Mucosa of rectum (tissue), 2 donors: Measurements from ENCODE around the gene LRRC39.

Experiments used
- H3K27ac ChIP-seq, 2 donors: one replicate each; pipeline ENCODE4 v1.7.0; 2013; ENCODE audit warnings: inconsistent platforms in 2 of 2, low read depth in 2 of 2, low read length in 2 of 2
- H3K27me3 ChIP-seq, 2 donors: one replicate each; pipeline ENCODE4 v1.7.0; 2013; ENCODE audit warnings: low read length in 2 of 2; ENCODE audit not compliant: control insufficient read depth in 2 of 2, insufficient read depth in 2 of 2
- H3K36me3 ChIP-seq, 2 donors: one replicate each; pipeline ENCODE4 v1.7.0; 2013; ENCODE audit warnings: low read length in 2 of 2; ENCODE audit not compliant: control insufficient read depth in 2 of 2, insufficient read depth in 2 of 2
- H3K4me1 ChIP-seq, 2 donors: one replicate each; pipeline ENCODE4 v1.7.0; 2013; ENCODE audit warnings: low read length in 2 of 2, mild to moderate bottlenecking in 1 of 2; ENCODE audit not compliant: control insufficient read depth in 2 of 2, insufficient read depth in 2 of 2
- H3K4me3 ChIP-seq, 2 donors: one replicate each; pipeline ENCODE4 v1.7.0; 2013; ENCODE audit warnings: low read length in 2 of 2
- H3K9ac ChIP-seq, 2 donors: one replicate each; pipeline ENCODE4 v1.7.0; 2013; ENCODE audit warnings: low read length in 2 of 2, low read depth in 1 of 2, mild to moderate bottlenecking in 1 of 2
- H3K9me3 ChIP-seq, 2 donors: one replicate each; pipeline ENCODE4 v1.7.0; 2013; ENCODE audit warnings: low read length in 2 of 2; ENCODE audit not compliant: control insufficient read depth in 2 of 2
- donor health status: healthy.
- donor health status: Normal muscosa, but diverticular disease.

LRRC39 gene

GRCh38 chr1:100162881-100163280 is 15.2 kb downstream of the LRRC39 start:
- no peaks in the 10 kb centered on the region for H3K4me1 ChIP-seq
- H3K9me3 ChIP-seq: no peaks in the 10 kb centered on the region
- no peaks in the 10 kb centered on the region for H3K27me3 ChIP-seq

GRCh38 chr1:100152271-100152670 is 25.8 kb downstream of the LRRC39 start:
- H3K27me3 ChIP-seq: no peaks in the 10 kb centered on the region
- H3K27ac ChIP-seq: no peak overlapping the region
- H3K9me3 ChIP-seq: no peaks in the 10 kb centered on the region
- H3K9ac ChIP-seq: no peak overlapping the region
- no peak overlapping the region for H3K4me3 ChIP-seq
- H3K36me3 ChIP-seq: peaks cover 9 to 20% of the 10 kb centered on the region in 2 donors
- H3K4me1 ChIP-seq: no peaks in the 10 kb centered on the region

More at GRCh38 chr1:100162881-100163280, 15.2 kb downstream of the LRRC39 start:
- no peak overlapping the region for H3K9ac ChIP-seq
- no peaks in the 10 kb centered on the region for H3K36me3 ChIP-seq
- no peak overlapping the region for H3K27ac ChIP-seq
- no peak overlapping the region for H3K4me3 ChIP-seq

- H3K9me3 ChIP-seq: no peaks in the 10 kb centered on the region
- peaks cover 13 to 23% of the 10 kb centered on the region in 2 donors for H3K36me3 ChIP-seq
- H3K27ac ChIP-seq: no peak overlapping the region
Measured at GRCh38 chr1:100151679-100152078, 26.4 kb downstream of the LRRC39 start.

GRCh38 chr1:100147875-100148274 is 30.2 kb downstream of the LRRC39 start:
- Histone ChIP-seq H3K9me3 (no peaks in the 10 kb centered on the region), H3K9ac (no peak overlapping the region), H3K4me1 (no peaks in the 10 kb centered on the region), H3K4me3 (no peak overlapping the region), H3K36me3 (peaks cover 41 to 51% of the 10 kb centered on the region in 2 donors), H3K27ac (no peak overlapping the region), H3K27me3 (no peaks in the 10 kb centered on the region)

More at GRCh38 chr1:100151679-100152078, 26.4 kb downstream of the LRRC39 start:
- Histone ChIP-seq H3K27me3 (no peaks in the 10 kb centered on the region), H3K4me1 (no peaks in the 10 kb centered on the region), H3K4me3 (no peak overlapping the region), H3K9ac (no peak overlapping the region)

- no peaks in the 10 kb centered on the region for H3K27me3 ChIP-seq
- H3K36me3 ChIP-seq: peaks cover 47 to 56% of the 10 kb centered on the region in 2 donors
- H3K9ac ChIP-seq: no peak overlapping the region
- H3K4me3 ChIP-seq: no peak overlapping the region
- no peaks in the 10 kb centered on the region for H3K9me3 ChIP-seq
- H3K27ac ChIP-seq: no peak overlapping the region
- no peaks in the 10 kb centered on the region for H3K4me1 ChIP-seq
Measured at GRCh38 chr1:100146958-100147357, 31.1 kb downstream of the LRRC39 start.

GRCh38 chr1:100145116-100145515 is 32.9 kb downstream of the LRRC39 start:
- Histone ChIP-seq H3K36me3 (peaks cover 56 to 70% of the 10 kb centered on the region in 2 donors), H3K4me3 (no peak overlapping the region), H3K9ac (no peak overlapping the region), H3K27ac (no peak overlapping the region), H3K4me1 (no peaks in the 10 kb centered on the region), H3K27me3 (no peaks in the 10 kb centered on the region), H3K9me3 (no peaks in the 10 kb centered on the region)

- Histone ChIP-seq H3K4me3 (no peak overlapping the region), H3K9ac (no peak overlapping the region), H3K27me3 (no peaks in the 10 kb centered on the region), H3K36me3 (peaks cover 71 to 82% of the 10 kb centered on the region in 2 donors), H3K9me3 (no peaks in the 10 kb centered on the region), H3K4me1 (no peaks in the 10 kb centered on the region), H3K27ac (no peak overlapping the region)
Measured at GRCh38 chr1:100142343-100142742, 35.7 kb downstream of the LRRC39 start.

GRCh38 chr1:100141192-100141591 is 36.9 kb downstream of the LRRC39 start:
- Histone ChIP-seq H3K27me3 (no peaks in the 10 kb centered on the region), H3K36me3 (peaks cover 66 to 78% of the 10 kb centered on the region in 2 donors), H3K4me3 (no peak overlapping the region), H3K9ac (no peak overlapping the region), H3K27ac (no peak overlapping the region), H3K9me3 (no peaks in the 10 kb centered on the region), H3K4me1 (no peaks in the 10 kb centered on the region)

- Histone ChIP-seq H3K36me3 (peaks cover 39 to 50% of the 10 kb centered on the region in 2 donors), H3K27ac (no peak overlapping the region), H3K4me1 (peaks cover 3 to 8% of the 10 kb centered on the region in 2 donors), H3K9me3 (no peaks in the 10 kb centered on the region), H3K4me3 (no peak overlapping the region), H3K9ac (no peak overlapping the region), H3K27me3 (no peaks in the 10 kb centered on the region)
Measured at GRCh38 chr1:100137602-100138001, 40.5 kb downstream of the LRRC39 start.

GRCh38 chr1:100134872-100135271 is 43.2 kb downstream of the LRRC39 start:
- H3K4me3 ChIP-seq: no peak overlapping the region
- H3K9me3 ChIP-seq: no peaks in the 10 kb centered on the region
- H3K27ac ChIP-seq: no peak overlapping the region
- no peaks in the 10 kb centered on the region for H3K27me3 ChIP-seq
- H3K4me1 ChIP-seq: peaks cover 3 to 16% of the 10 kb centered on the region in 2 donors
- peaks cover 23 to 25% of the 10 kb centered on the region in 2 donors for H3K36me3 ChIP-seq
- no peak overlapping the region for H3K9ac ChIP-seq
